GM19240 (cell line): Measurements from ENCODE around the gene GNAQ.

Experiments used
- DNase-seq: peaks from one replicate; pipeline ENCODE4 v3.0.0; 2011; ENCODE audit warnings: low spot score; ENCODE audit not compliant: insufficient read length

Gene GNAQ

DNA sequence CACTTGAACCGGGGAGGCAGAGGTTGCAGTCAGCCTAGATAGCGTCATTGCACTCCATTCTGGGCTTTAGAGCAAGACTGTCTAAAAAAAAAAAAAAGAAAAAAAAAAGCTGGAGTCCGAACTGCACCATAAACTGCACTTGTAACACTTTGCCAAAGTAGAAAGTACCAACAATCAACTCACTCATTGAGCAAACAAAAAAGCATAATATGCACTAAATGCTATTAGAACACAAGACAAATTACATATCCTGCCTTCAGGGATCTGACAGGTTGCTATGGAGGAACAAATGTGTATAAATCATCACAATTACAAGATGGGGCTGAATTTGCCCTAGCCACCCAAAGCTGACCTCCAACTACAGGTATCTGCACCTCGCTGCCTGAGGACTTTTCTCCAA lies 27.9 kb downstream of the GNAQ start:
- DNase-seq = no peak

- DNase-seq = no peak
Observed at GRCh38 chr9:78001946-78002731, 29.5 kb downstream of the GNAQ start.

DNA sequence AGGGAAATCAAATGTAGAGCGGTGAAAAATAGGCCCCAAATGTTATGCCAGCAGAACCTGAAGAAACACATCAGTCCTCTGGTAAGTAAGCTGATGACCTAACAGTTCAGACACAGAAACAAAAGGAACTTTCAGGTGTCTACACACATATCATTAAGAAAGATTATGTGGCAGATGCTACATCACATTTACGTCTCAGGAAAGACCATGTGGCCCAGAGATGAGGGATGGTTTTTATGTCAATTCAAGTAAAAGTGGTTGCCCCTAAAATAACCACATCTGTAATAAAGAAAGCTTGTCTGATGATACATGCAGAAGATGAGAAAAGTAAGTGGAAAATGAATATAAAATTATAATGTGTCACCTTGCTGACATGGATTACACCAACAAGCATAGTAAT lies 31.4 kb downstream of the GNAQ start:
- DNase-seq = no peak

- no peak for DNase-seq
Observed at GRCh38 chr9:77999231-77999631, 32.4 kb downstream of the GNAQ start.

DNA sequence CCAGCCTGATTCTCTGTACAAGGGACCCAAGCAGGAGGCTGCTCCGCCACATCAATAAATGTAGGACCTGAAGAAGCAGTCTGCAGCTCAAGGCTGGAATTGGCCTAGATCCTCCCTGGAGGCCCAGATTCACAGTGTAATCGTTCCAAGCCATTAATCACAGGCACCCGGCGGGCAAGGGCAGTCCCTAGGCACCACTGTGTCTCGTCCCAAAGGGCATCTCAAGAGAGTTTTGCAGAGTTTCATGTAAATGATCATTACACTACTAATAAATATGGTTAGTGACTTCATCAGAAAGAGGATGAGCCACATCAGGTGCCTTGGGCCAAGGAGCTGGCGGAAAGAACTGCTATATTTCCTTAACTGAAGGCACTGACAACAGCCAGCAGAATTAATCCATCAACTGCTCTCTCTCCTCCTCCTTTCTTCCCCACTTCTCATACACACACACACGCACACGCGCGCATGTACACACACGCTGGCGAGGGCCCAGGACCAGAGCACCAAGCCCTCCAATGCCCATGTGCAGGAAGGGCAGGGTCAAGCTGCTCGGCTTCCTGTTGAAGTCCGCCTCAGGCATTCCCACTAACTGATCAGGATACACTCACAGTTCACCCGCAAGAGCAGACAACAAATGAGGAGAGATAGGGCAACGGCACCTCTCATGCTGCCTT lies 33.9 kb downstream of the GNAQ start:
- no peak for DNase-seq

GRCh38 chr9:77996696-77997095 lies 34.9 kb downstream of the GNAQ start:
- DNase-seq = no peak

- DNase-seq = no peak
Observed at GRCh38 chr9:77991191-77991590, 40.4 kb downstream of the GNAQ start.

- no peak for DNase-seq
Observed at GRCh38 chr9:77989909-77990308, 41.7 kb downstream of the GNAQ start.

DNA sequence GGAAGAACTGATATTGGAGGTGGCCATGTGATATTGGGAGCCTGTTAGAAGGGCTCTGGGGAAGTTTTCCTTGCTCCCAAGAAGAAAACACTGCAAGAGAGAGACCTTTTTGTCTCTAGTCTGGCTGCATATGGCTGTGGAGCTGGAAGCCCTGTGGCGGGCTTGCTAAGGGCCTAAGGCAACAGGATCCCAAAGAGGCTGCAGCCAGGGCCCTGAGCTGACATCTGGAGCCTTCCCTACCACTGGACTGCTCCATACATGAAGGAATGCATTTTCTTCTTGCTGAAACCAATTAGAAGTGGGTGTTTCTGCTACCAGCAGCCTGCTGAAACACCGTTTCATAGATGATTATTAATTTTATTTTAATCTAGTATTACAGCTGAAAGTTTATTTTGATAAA lies 42.2 kb downstream of the GNAQ start:
- no peak for DNase-seq

DNA sequence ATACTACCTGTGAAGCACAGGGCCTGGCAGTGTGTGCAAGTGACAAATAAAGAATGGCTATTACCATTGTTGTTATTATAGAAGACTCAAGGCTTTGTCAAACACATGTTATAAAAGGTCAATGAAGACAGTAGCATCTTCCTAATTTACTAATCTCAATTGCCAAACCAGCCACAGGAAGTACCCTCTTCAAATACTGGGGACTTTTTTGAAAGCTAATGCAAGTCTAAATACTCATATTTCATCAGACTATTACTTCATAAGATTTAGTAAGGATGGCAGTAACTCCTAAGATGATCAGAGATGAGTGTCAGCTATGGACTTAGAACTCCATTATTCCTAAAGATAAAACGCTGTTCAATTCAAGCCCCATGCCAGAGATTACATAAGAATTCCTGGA lies 43.0 kb downstream of the GNAQ start:
- DNase-seq = no peak

GRCh38 chr9:77987880-77988525 lies 43.6 kb downstream of the GNAQ start:
- DNase-seq = no peak

GRCh38 chr9:77987081-77987656 lies 44.4 kb downstream of the GNAQ start:
- DNase-seq = no peak

DNA sequence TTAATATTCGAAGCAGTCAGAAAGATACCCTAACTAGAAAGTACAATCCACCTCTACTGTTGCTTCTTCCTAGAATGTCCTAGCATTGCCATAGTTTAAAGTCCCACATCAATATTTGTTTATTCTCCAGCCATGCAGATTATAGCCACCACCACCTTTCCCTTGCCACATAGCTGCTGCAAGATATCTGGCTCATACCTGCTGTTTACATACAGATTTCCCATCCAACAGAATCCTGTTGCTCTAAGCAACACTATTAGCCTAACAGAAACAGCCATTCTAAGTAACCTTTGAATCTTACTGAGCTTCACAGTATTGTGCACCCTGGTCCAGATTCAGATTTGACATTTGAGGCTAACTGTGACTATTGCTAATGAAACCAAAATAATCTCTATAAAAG lies 45.6 kb downstream of the GNAQ start:
- DNase-seq = no peak

GRCh38 chr9:77983320-77983662 lies 48.3 kb downstream of the GNAQ start:
- no peak for DNase-seq

- no peak for DNase-seq
Observed at GRCh38 chr9:77982581-77983319, 48.9 kb downstream of the GNAQ start.

GRCh38 chr9:77981907-77982306 lies 49.7 kb downstream of the GNAQ start:
- no peak for DNase-seq

DNA sequence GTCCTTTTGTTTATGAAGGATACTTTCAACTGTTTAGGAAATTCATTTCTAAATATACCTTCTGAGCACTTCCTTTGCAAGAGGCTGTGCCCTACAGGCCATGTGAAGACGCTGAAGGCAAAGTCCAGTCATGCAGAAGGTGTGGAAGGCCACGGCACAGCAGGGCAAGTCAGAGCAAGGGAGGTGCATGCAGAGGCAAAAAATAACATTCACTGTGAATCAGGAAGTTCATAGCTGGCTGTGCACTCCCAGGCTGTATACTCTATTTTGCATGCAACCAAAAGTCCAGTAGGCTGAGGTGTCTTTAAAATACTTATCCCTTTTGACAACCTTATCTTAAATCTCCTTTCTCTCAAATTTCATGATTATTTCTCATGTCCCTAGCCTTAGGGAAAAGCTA lies 50.3 kb downstream of the GNAQ start:
- DNase-seq = no peak

DNA sequence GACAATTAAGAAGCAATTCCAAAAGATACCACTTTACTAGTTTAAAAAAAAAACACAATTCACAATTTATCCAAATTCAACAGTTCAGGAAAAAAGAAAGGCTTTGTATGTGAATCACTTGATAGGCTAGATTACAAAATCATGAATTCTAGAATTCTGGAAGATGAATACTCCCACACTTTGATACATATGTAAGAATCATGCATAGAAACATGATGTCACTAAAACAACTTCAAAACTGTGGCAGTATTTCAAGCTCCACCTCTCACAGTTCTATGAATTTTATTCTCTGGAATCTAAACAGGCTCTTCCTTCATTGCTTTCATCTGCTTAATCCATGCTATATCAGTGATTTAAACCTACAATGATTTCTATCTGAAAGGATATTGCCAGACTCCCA lies 51.0 kb downstream of the GNAQ start:
- DNase-seq = no peak

DNA sequence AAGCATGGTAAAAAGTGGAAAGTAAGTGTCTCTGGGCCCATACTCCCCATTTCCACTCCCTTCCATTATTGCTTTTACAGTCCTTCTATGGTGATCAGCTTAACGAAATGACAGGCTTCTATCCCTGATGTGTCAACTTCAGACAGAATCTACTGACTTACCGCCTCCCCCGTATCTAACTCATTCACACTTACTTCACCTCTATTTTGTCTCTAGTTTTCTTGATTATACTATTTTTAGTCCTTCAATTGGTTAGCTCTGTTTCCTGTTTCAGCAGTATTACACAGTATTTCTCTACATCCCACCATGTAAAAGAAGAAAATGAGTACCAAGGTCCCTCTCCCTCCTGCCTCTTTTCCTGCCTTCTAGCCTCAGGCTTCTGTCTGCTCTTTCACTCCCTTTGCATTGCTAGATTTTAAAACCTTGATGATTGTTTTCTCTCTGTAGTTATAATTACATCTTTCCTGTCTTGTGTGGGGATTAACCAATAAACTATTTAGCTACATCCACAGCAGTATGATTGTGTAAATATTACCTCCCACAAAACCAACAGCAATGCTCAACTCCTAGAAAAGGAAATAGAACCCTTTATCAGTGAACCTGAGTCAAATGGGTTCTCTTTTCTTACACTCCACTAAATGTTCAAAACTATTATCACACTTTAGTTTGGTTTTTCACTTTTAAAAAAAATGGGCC lies 53.4 kb downstream of the GNAQ start:
- no peak for DNase-seq

DNA sequence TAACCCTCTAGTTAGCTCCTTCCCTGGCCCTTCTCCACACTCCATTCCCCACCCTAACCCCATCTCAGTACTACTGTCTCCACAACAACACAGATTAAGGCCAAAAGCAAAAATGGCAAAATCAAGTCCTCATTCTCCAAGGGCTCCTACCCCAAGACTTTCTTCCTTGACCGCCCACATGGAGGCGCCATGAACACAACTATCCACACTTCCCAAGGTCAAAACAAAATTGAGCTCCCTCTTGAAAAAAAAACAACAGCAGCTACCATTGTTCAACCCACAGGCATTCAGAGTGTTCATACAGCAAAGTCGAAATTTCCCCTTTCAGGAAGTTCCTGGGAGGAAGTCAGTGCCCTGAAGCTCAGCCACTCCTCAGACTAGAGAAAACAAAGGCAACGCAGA lies 54.4 kb downstream of the GNAQ start:
- no peak for DNase-seq

GRCh38 chr9:77975806-77976205 lies 55.8 kb downstream of the GNAQ start:
- no peak for DNase-seq
